ENCODE results near the gene GRHL1.

GRHL1 gene

DNA sequence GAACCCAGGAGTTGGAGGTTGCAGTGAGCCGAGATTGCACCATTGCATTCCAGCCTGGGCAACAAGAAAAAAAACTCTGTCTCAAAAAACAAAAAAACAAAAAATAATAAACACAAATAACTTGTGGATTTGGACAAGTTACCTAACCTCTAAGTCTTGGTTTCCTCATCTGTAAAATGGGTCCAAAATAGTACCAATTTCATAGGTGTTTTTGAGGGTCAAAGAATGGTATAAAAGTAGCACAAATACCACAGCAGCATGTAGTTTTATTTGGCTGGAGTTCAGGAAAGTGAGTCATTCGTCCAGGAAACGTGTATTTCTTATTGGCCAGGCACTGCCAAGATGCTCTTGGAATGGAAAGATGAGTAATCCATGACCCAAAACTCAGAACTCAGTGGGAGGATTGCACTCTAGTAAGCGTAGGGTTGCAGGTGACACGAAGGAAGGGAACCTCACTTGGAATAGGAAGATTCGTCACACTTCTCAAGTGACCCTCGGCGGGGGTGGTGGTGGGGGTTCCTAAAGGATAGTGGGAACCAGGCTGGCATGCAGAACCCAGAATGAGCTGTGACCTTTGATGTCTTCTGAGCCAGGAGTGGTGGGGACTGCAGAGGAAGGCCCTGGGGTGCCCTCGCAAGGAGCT, 24.4 kb downstream of the GRHL1 start:
- TF ChIP-seq, protein P1, sequence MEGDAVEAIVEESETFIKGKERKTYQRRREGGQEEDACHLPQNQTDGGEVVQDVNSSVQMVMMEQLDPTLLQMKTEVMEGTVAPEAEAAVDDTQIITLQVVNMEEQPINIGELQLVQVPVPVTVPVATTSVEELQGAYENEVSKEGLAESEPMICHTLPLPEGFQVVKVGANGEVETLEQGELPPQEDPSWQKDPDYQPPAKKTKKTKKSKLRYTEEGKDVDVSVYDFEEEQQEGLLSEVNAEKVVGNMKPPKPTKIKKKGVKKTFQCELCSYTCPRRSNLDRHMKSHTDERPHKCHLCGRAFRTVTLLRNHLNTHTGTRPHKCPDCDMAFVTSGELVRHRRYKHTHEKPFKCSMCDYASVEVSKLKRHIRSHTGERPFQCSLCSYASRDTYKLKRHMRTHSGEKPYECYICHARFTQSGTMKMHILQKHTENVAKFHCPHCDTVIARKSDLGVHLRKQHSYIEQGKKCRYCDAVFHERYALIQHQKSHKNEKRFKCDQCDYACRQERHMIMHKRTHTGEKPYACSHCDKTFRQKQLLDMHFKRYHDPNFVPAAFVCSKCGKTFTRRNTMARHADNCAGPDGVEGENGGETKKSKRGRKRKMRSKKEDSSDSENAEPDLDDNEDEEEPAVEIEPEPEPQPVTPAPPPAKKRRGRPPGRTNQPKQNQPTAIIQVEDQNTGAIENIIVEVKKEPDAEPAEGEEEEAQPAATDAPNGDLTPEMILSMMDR (IDR thresholded peaks at IDR 0.05) = no peak

DNA sequence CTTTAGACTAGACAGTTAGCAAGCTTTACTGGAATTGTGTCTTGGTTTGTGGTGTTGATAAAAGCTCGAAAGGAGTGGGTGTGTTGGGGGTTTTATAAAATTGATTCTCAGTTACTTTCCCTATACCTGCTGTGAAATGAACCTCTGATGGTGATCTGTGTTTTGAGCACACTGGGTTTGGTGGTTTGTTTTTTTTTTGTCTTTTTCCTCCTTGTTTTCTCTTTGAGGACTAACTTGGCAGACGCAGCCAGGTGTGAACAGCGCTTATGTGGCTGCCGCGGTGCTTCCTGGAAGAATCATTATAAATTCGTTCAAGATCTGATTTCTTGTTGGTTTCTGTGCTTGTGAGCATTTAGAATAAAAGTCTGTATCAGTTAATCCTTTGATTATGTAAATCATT, 28.5 kb downstream of the GRHL1 start:
- TF ChIP-seq, protein P1 (IDR thresholded peaks at IDR 0.05) = no peak

- TF ChIP-seq, protein P1 (IDR thresholded peaks at IDR 0.05) = no peak
Observed at GRCh38 chr2:9980520-9980919, 29.0 kb downstream of the GRHL1 start.

DNA sequence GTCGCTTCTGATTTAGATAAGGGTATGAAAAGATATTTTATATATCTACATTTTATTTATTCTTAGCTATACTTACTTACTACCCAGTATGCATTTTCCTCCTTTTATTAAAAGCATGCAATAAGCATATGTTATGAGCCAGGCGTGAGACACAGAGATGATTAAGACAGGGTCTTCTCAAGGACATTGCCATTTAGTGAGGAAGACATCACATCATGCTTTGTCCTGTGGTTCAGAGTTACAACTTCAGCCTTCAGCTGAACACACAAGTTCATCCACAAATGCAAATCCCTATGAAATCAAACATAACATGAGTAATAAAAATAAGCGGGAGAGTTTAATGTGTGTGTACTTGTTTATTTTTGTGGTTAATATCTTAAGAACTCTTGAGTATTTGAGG, 30.2 kb downstream of the GRHL1 start:
- TF ChIP-seq, protein P1 (IDR thresholded peaks at IDR 0.05) = no peak

- TF ChIP-seq, protein P1 (IDR thresholded peaks at IDR 0.05) = no peak
Observed at GRCh38 chr2:9982248-9982647, 30.8 kb downstream of the GRHL1 start.

GRCh38 chr2:9982891-9983290, 31.4 kb downstream of the GRHL1 start:
- TF ChIP-seq, protein P1 (IDR thresholded peaks at IDR 0.05) = no peak

DNA sequence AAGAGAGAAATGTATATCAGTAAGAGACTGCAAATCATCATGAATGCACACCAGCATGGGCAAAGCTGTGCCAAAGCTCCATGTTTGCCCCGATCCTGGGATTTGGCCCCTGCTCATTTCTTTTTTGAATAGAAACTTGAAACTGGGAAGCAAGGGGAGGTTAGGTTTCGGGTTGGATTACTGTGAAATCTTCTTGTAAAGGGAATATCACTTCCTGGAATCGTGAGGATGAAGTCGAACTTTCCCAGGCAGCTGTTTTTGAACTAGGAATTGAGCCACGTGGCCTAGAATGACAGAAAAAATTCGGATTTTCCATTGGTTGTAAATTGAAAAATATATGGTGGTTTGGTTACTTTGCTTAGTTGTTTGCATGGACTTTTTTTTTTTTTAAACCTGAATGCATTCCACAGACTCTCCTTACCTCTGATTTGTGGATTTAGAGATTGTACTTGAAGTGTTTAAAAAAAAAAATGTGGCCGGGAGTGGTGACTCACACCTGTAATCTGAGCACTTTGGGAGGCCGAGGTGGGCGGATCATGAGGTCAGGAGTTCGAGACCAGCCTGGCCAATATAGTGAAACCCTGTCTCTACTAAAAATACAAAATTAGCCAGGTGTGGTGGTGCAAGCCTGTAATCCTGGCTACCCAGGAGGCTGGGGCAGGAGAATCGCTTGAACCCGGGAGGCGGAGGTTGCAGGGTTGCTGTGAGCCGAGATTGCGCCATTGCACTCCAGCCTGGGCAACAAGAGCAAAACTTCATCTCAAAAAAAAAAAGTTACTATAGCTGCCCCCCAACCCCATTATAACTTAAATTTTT, 32.1 kb downstream of the GRHL1 start:
- TF ChIP-seq, protein P1 (IDR thresholded peaks at IDR 0.05) = no peak

Data from LNCAP (cell line).